ENCODE data around the gene TMEM185B. TPM values are rescaled to one million over a fixed set of nuclear protein-coding genes. Genes with fewer than 3 reads are reported as not detected.

TMEM185B gene
- total RNA-seq, 2 experiments from 2014 or later: 23.2 to 24.2 TPM

- peaks cover 53% of the 10 kb centered on the region for H3K4me1 Mint-ChIP-seq
- no peak overlapping the region for H3K4me3 Mint-ChIP-seq
- no peak overlapping the region for H3K27ac Mint-ChIP-seq
- H3K27me3 Mint-ChIP-seq: no peaks in the 10 kb centered on the region
- no peaks in the 10 kb centered on the region for H3K9me3 Mint-ChIP-seq
- peaks cover 12% of the 10 kb centered on the region for H3K36me3 Mint-ChIP-seq
- no peak for DNase-seq
Observed at GRCh38 chr2:120179396-120179795, 43.8 kb downstream of the TMEM185B start.

- Mint-ChIP-seq H3K9me3 (no peaks in the 10 kb centered on the region), H3K27me3 (no peaks in the 10 kb centered on the region), H3K4me3 (peak overlapping the region; percentile 99), H3K27ac (peak overlapping the region; percentile 64), H3K36me3 (peaks cover 11% of the 10 kb centered on the region), H3K4me1 (peaks cover 52% of the 10 kb centered on the region)
- no peak for DNase-seq
Observed at GRCh38 chr2:120177973-120178372, 45.2 kb downstream of the TMEM185B start.

- H3K9me3 Mint-ChIP-seq: no peaks in the 10 kb centered on the region
- peak overlapping the region; percentile 99 for H3K4me3 Mint-ChIP-seq
- peak overlapping the region; percentile 100 for H3K27ac Mint-ChIP-seq
- H3K27me3 Mint-ChIP-seq: no peaks in the 10 kb centered on the region
- peak; percentile 84 for DNase-seq
- H3K36me3 Mint-ChIP-seq: peaks cover 8% of the 10 kb centered on the region
- peaks cover 49% of the 10 kb centered on the region for H3K4me1 Mint-ChIP-seq
Observed at GRCh38 chr2:120177001-120177621, 46.1 kb downstream of the TMEM185B start.

- H3K36me3 Mint-ChIP-seq: peaks cover 5% of the 10 kb centered on the region
Observed at GRCh38 chr2:120176526-120176925, 46.7 kb downstream of the TMEM185B start.

GRCh38 chr2:120174963-120175581 is 48.1 kb downstream of the TMEM185B start:
- Mint-ChIP-seq H3K27me3 (no peaks in the 10 kb centered on the region), H3K27ac (peak overlapping the region; percentile 60), H3K9me3 (no peaks in the 10 kb centered on the region), H3K4me3 (no peak overlapping the region), H3K36me3 (peaks cover 3% of the 10 kb centered on the region), H3K4me1 (peaks cover 39% of the 10 kb centered on the region)
- DNase-seq: no peak

More at GRCh38 chr2:120176526-120176925, 46.7 kb downstream of the TMEM185B start:
- peaks cover 43% of the 10 kb centered on the region for H3K4me1 Mint-ChIP-seq
- DNase-seq: no peak
- H3K27me3 Mint-ChIP-seq: no peaks in the 10 kb centered on the region
- H3K4me3 Mint-ChIP-seq: peak overlapping the region; percentile 99
- no peaks in the 10 kb centered on the region for H3K9me3 Mint-ChIP-seq
- peak overlapping the region; percentile 100 for H3K27ac Mint-ChIP-seq

Other genes starting within 250 kb of the TMEM185B start
- 1 to 10 TPM; 3.8 to 4.5 TPM for gene EPB41L5, start 210.3 kb downstream of the TMEM185B start, total RNA-seq
- gene RALB, start 29.5 kb upstream of the TMEM185B start, total RNA-seq: 10 to 100 TPM; 16.6 to 16.7 TPM
- not detected for gene INHBB, start 122.7 kb upstream of the TMEM185B start, total RNA-seq

Data from activated naive CD8-positive, alpha-beta T cell treated with anti-CD3 and anti-CD28 coated beads for 36 hours (primary cell).